ENCODE results near the gene ATP5PD.

GRCh38 chr17:75046407-75047289, at the start of gene ATP5PD, which contains the start of gene KCTD2:
- peak; percentile 92 for TF ChIP-seq POLR2A (IDR thresholded peaks at IDR 0.05; ENCODE audit: low read depth, low read length)
- peak; percentile 96 for TF ChIP-seq POLR2AphosphoS5 (IDR thresholded peaks at IDR 0.05; ENCODE audit: low read depth, low read length)
- peak; percentile 31; the same call in 1 of the 2 replicates for TF ChIP-seq POU2F2 (IDR thresholded peaks at IDR 0.05; ENCODE audit: low read depth, low read length)
- TF ChIP-seq TAF1 (IDR thresholded peaks at IDR 0.05; ENCODE audit: low read depth, low read length): peak; percentile 52; the same call in 1 of the 2 replicates
- TF ChIP-seq PAX5 (IDR thresholded peaks at IDR 0.05; ENCODE audit: insufficient read depth, low read length, severe bottlenecking): no peak
- 0 out of 2 replicates have a peak, but pooled peaks have one; percentile 22 for TF ChIP-seq SPI1 (IDR thresholded peaks at IDR 0.05; ENCODE audit: low read depth, low read length)
